ENCODE results near the gene ZNG1C.
"Not testable (repeated sequence)": the region's sequence is repeated elsewhere in the genome, so short reads cannot be mapped to it uniquely, and the experiment has no call there.

- TF ChIP-seq POLR2A (IDR thresholded peaks at IDR 0.05; ENCODE audit: low read depth, low read length); TAF1 (IDR thresholded peaks at IDR 0.05; ENCODE audit: borderline replicate concordance, low read depth, low read length): not testable (repeated sequence)
Measured at GRCh38 chr9:68343992-68344391, 102.2 kb downstream of the ZNG1C start.

Measured in GM12892 (cell line).